PFSK-1 (cell line): Measurements from ENCODE around the gene RPS6KA4.

Experiments
- REST ChIP-seq, 2 experiments: IDR thresholded peaks; 2 replicates each; pipeline versions ENCODE4 v1.6.1 to v1.8.0; 2011 to 2012; ENCODE audit warnings: low read depth in 2 of 2, low read length in 2 of 2, control low read depth in 1 of 2, inconsistent platforms in 1 of 2, mild to moderate bottlenecking in 1 of 2, moderate library complexity in 1 of 2; ENCODE audit not compliant: insufficient read depth in 1 of 2
- SIN3A ChIP-seq: IDR thresholded peaks from 2 replicates; pipeline ENCODE4 v1.6.1; 2012; ENCODE audit warnings: mild to moderate bottlenecking, low read length, moderate library complexity, borderline replicate concordance; ENCODE audit not compliant: insufficient read depth
- TAF1 ChIP-seq: IDR thresholded peaks from 2 replicates; pipeline ENCODE4 v1.6.1; 2012; ENCODE audit warnings: low read length, control low read depth, borderline replicate concordance; ENCODE audit not compliant: insufficient read depth

- no peak for TF ChIP-seq REST (IDR thresholded peaks at IDR 0.05; ENCODE audit: insufficient read depth in 1 of 2, low read depth in 2 of 2, low read length in 2 of 2)
- TF ChIP-seq TAF1: no peak
- no peak for TF ChIP-seq SIN3A
Observed at GRCh38 chr11:64364435-64364834, 5.5 kb downstream of the RPS6KA4 start.
